K562 (cell line): Measurements from ENCODE around the gene OR5AC2. TPM values are rescaled to one million over a fixed set of nuclear protein-coding genes. Genes with fewer than 3 reads are reported as not detected.
A peak's percentile ranks its signal among the peaks of the same experiment; 100 is the strongest.

Source experiments
- ATAC-seq: fragments of 200-7000 bp; cut with Tn5 transposase; 3 replicates; pipeline ENCODE4 v1.9.1; 2020; ENCODE audit warnings: moderate library complexity
- BruUV-seq: library from RNA; stranded (reverse); fragments of 400-500 nt; replicated peaks from 2 replicates; lab custom pipeline; 2021; lab: Mats Ljungman, UMichigan
- CTCF ChIA-PET: fragments of 300-600 bp; formaldehyde crosslinking; extraction: SDS; loops from one replicate; lab custom pipeline; 2021; ENCODE audit warnings: low intra/inter-chr PET ratio; lab: Yijun Ruan, JAX
- POLR2A ChIA-PET: fragments of 300-600, 350-650 bp; sonication (Branson Sonifier 250); formaldehyde crosslinking; extraction: SDS; loops from one replicate; lab custom pipeline; 2021; ENCODE audit warnings: antibody characterized with exemption, inconsistent platforms; lab: Yijun Ruan, JAX
- DNase-seq, 4 experiments: peaks; one replicate each; pipeline versions ENCODE4 v3.0.0 to v3.0.0-alpha.2; 2011 to 2018; ENCODE audit warnings: low spot score in 3 of 4, mixed read lengths in 3 of 4; ENCODE audit errors: extremely low read depth in 1 of 4
- FAIRE-seq: peaks from 2 replicates; lab custom pipeline; 2011; peaks lifted over from hg19 to GRCh38; lab: Jason Lieb, UNC
- H2AFZ ChIP-seq: 2 replicates; pipeline ENCODE4 v1.6.0; 2011; ENCODE audit warnings: low read depth, low read length, control low read depth, inconsistent platforms
- H3K27ac ChIP-seq: fragments of 200-600 bp; 3 replicates; pipeline ENCODE4 v1.8.0; 2011; ENCODE audit warnings: low read depth, mild to moderate bottlenecking, control low read depth, inconsistent platforms, low read length, moderate library complexity, mixed read lengths; ENCODE audit errors: extremely low read depth
- H3K27me3 ChIP-seq, 2 experiments: fragments of 300-600 bp in 1 of 2; 2 replicates in 1 of 2; 3 replicates in 1 of 2; pipeline versions ENCODE4 v1.6.0 to v1.8.0; 2011; ENCODE audit warnings: inconsistent platforms in 2 of 2, low read length in 2 of 2, mild to moderate bottlenecking in 1 of 2, mixed read lengths in 1 of 2, moderate library complexity in 1 of 2; ENCODE audit not compliant: control insufficient read depth in 2 of 2, insufficient read depth in 2 of 2
- H3K36me3 ChIP-seq: fragments of 300-600 bp; 3 replicates; pipeline ENCODE4 v1.8.0; 2011; ENCODE audit warnings: mild to moderate bottlenecking, low read length, inconsistent platforms; ENCODE audit not compliant: control insufficient read depth, insufficient read depth
- H3K4me1 ChIP-seq, 2 experiments: fragments of 200-600 bp in 1 of 2; replicated peaks in 1 of 2; 2 replicates in 1 of 2; 3 replicates in 1 of 2; pipeline versions ENCODE4 v1.5.1 to v1.8.0; 2011; ENCODE audit warnings: inconsistent platforms in 2 of 2, low read length in 2 of 2, mild to moderate bottlenecking in 1 of 2, mixed read lengths in 1 of 2, moderate library complexity in 1 of 2; ENCODE audit not compliant: control insufficient read depth in 2 of 2, insufficient read depth in 2 of 2
- H3K4me2 ChIP-seq: 2 replicates; pipeline ENCODE4 v1.6.1; 2011; ENCODE audit warnings: low read length, control low read depth, inconsistent platforms, mixed read lengths; ENCODE audit not compliant: insufficient read depth
- H3K4me3 ChIP-seq: fragments of 200-600 bp; sonication (generic), shearing (Covaris generic); 2 replicates; pipeline ENCODE4 v1.5.1; 2016; ENCODE audit warnings: control low read depth, inconsistent platforms
- H3K79me2 ChIP-seq: fragments of 200-600 bp; 3 replicates; pipeline ENCODE4 v1.8.0; 2011; ENCODE audit warnings: low read length, inconsistent platforms; ENCODE audit not compliant: control insufficient read depth, insufficient read depth
- H3K9ac ChIP-seq, 2 experiments: 2 replicates each; pipeline versions ENCODE4 v1.6.0 to v1.6.1; 2011; ENCODE audit warnings: low read depth in 2 of 2, low read length in 2 of 2, control low read depth in 1 of 2, inconsistent platforms in 1 of 2, mild to moderate bottlenecking in 1 of 2, mixed read lengths in 1 of 2; ENCODE audit not compliant: insufficient read depth in 1 of 2
- H3K9me1 ChIP-seq: one replicate; pipeline ENCODE4 v1.6.0; 2011; ENCODE audit warnings: inconsistent platforms, mild to moderate bottlenecking, low read length, moderate library complexity; ENCODE audit not compliant: control insufficient read depth, insufficient read depth
- H3K9me3 ChIP-seq: replicated peaks from 2 replicates; pipeline ENCODE4 v1.5.1; 2011; ENCODE audit warnings: low read depth, low read length, inconsistent platforms; ENCODE audit not compliant: control insufficient read depth, insufficient read depth
- H4K20me1 ChIP-seq: replicated peaks from 2 replicates; pipeline ENCODE4 v1.6.1; 2011; ENCODE audit warnings: low read length, inconsistent platforms, mixed read lengths; ENCODE audit not compliant: control insufficient read depth, insufficient read depth
- DLX4 ChIP-seq: fragments of 250-450 bp; sonication (Bioruptor Pico); IDR thresholded peaks from 2 replicates; pipeline ENCODE4 v1.6.1; 2021; ENCODE audit warnings: mild to moderate bottlenecking
- NFIC ChIP-seq: fragments of 450-650 bp; IDR thresholded peaks from 2 replicates; pipeline ENCODE4 v1.6.1; 2017; ENCODE audit warnings: mild to moderate bottlenecking, inconsistent platforms
- NFIX ChIP-seq: fragments of 250-450 bp; sonication (Bioruptor Pico); IDR thresholded peaks from 2 replicates; pipeline ENCODE4 v1.4.0; 2020; ENCODE audit warnings: low read depth, mild to moderate bottlenecking, moderate library complexity
- POLR2A ChIP-seq: fragments of 450-650 bp; conservative IDR thresholded peaks from 2 replicates; pipeline ENCODE4 v1.6.1; 2016
- SMAD4 ChIP-seq: fragments of 250-450 bp; sonication (Bioruptor Pico); conservative IDR thresholded peaks from 2 replicates; pipeline ENCODE4 v1.8.0; 2021; ENCODE audit warnings: inconsistent platforms, mild to moderate bottlenecking, moderate library complexity
- SMARCA4 ChIP-seq: fragments of 450-650 bp; IDR thresholded peaks from 2 replicates; pipeline ENCODE4 v1.6.1; 2016
- SREBF1 ChIP-seq: fragments of 150-350 bp; IDR thresholded peaks from 2 replicates; pipeline ENCODE4 v1.6.1; 2014; ENCODE audit warnings: antibody characterized with exemption, low read depth, low read length, borderline replicate concordance
- ZBTB2 ChIP-seq: fragments of 450-650 bp; IDR thresholded peaks from 2 replicates; pipeline ENCODE4 v1.6.1; 2016; ENCODE audit warnings: antibody characterized with exemption
- ZKSCAN3 ChIP-seq: fragments of 250-450 bp; sonication (Bioruptor Pico); IDR thresholded peaks from 2 replicates; pipeline ENCODE4 v1.4.0; 2020
- ZNF217 ChIP-seq: sonication (generic); formaldehyde crosslinking; IDR thresholded peaks from 2 replicates; pipeline ENCODE4 v1.8.0; 2022; ENCODE audit warnings: mild to moderate bottlenecking, missing genetic modification reagents
- ZNF282 ChIP-seq: sonication (generic); formaldehyde crosslinking; IDR thresholded peaks from 2 replicates; pipeline ENCODE4 v1.8.1; 2023; ENCODE audit warnings: missing genetic modification reagents
- ZNF3 ChIP-seq: fragments of 250-450 bp; sonication (Bioruptor Pico); IDR thresholded peaks from 2 replicates; pipeline ENCODE4 v1.5.0; 2021; ENCODE audit warnings: mild to moderate bottlenecking, moderate library complexity
- ZNF354B ChIP-seq: fragments of 250-450 bp; sonication (Bioruptor Pico); IDR thresholded peaks from 2 replicates; pipeline ENCODE4 v1.4.0; 2020
- ZNF384 ChIP-seq: IDR thresholded peaks from 2 replicates; pipeline ENCODE4 v1.6.1; 2012; ENCODE audit warnings: low read depth, low read length, improper control_type of control experiment
- ZNF639 ChIP-seq, 2 experiments: fragments of 200-800 bp in 1 of 2; sonication (Bioruptor generic) in 1 of 2; sonication (generic) in 1 of 2; formaldehyde crosslinking in 1 of 2; IDR thresholded peaks in 1 of 2; conservative IDR thresholded peaks in 1 of 2; 2 replicates each; pipeline versions ENCODE4 v1.5.0 to v1.6.1; 2016 to 2020; ENCODE audit warnings: missing compliant biosample characterization in 1 of 2, missing genetic modification characterization in 1 of 2, missing genetic modification reagents in 1 of 2
- WGBS: fragments of 100-300 bp; shearing (Covaris generic); methylation state at CpG from one replicate; pipeline ENCODE4 v1.1.6; 2016; ENCODE audit warnings: low coverage, mixed read lengths; ENCODE audit not compliant: insufficient coverage; ENCODE audit errors: missing lambda C conversion rate; 5-methylcytosine and 5-hydroxymethylcytosine counted together
- in situ Hi-C: fragments of 300-500 bp; cut with MboI; formaldehyde crosslinking; loops from 4 replicates; pipeline ENCODE4 v1.15.0; 2018; ENCODE audit warnings: inconsistent platforms, mixed read lengths
- intact Hi-C: fragments of 100-400 bp; cut with micrococcal nuclease; formaldehyde crosslinking; loops from 2 replicates; pipeline ENCODE4 v1.14.2; 2022
- polyA plus RNA-seq, 8 experiments: library from polyadenylated mRNA; depleted of rRNA in 4 of 8; stranded (reverse) in 5 of 8; unstranded in 3 of 8; fragments of >200 nt; fragmentation: Nextera tagmentation in 2 of 8; fragmentation: Illumina TruSeq in 1 of 8; extraction: Ambion mirVana in 2 of 8; extraction: Trizol in 1 of 8; gene quantifications; 2 replicates each; pipeline versions ENCODE4 v1.2.1 to v1.2.3, GENCODE V29; 2011 to 2014; ENCODE audit warnings: inconsistent platforms in 1 of 8, missing spikeins in 1 of 8
- total RNA-seq, 7 experiments: library from RNA; depleted of rRNA in 6 of 7; stranded (reverse); fragments of >200 nt in 6 of 7; fragmentation: Illumina TruSeq in 2 of 7; extraction: Trizol in 2 of 7; gene quantifications; 2 replicates each; pipeline versions ENCODE4 v1.2.1 to v1.2.3, GENCODE V29; 2011 to 2021; ENCODE audit warnings: low replicate concordance in 1 of 7

OR5AC2 gene
- total and polyA plus RNA-seq, 9 of the 15 experiments (the other 6 are each of a cell fraction or from before 2014, with no cell fraction given), result not detected

GRCh38 chr3:98049271-98049670 lies 37.7 kb upstream of the OR5AC2 start (continued):
- TF ChIP-seq ZNF3 (CRISPR knock-in tag) (no peak), ZNF282 (CRISPR knock-in tag) (no peak)

GRCh38 chr3:98056035-98056434 lies 30.9 kb upstream of the OR5AC2 start:
- H2AFZ ChIP-seq, result no peak overlapping the region
- intact Hi-C loops (no loop called here), in situ Hi-C loops (no loop called here)
- POLR2A ChIA-PET, result no interaction called here
- H3K9me1 ChIP-seq, result no peaks in the 10 kb centered on the region
- ATAC-seq (no peak), DNase-seq (no peak), FAIRE-seq (no peak)
- H3K9ac ChIP-seq, result no peak overlapping the region
- peak; percentile 81 for TF ChIP-seq NFIX (CRISPR knock-in tag)
- no peak for TF ChIP-seq DLX4 (CRISPR knock-in tag)
- peak; percentile 87 for TF ChIP-seq NFIC
- no peaks in the 10 kb centered on the region for H3K79me2 ChIP-seq
- CTCF ChIA-PET, result no interaction called here
- H3K4me2 ChIP-seq, result no peak overlapping the region
- no peak overlapping the region for H3K4me3 ChIP-seq
- H4K20me1 ChIP-seq, result no peaks in the 10 kb centered on the region
- no peaks in the 10 kb centered on the region for H3K27me3 ChIP-seq
- no peaks in the 10 kb centered on the region for H3K9me3 ChIP-seq
- H3K36me3 ChIP-seq, result no peaks in the 10 kb centered on the region
- H3K27ac ChIP-seq, result no peak overlapping the region
- no TSS peak for BruUV-seq
- H3K4me1 ChIP-seq, result no peaks in the 10 kb centered on the region

- Histone ChIP-seq H3K4me2 (no peak overlapping the region), H3K79me2 (no peaks in the 10 kb centered on the region), H3K4me3 (no peak overlapping the region), H3K9me3 (no peaks in the 10 kb centered on the region), H3K27me3 (no peaks in the 10 kb centered on the region), H3K36me3 (no peaks in the 10 kb centered on the region), H3K9ac (no peak overlapping the region), H2AFZ (no peak overlapping the region), H3K27ac (no peak overlapping the region), H3K9me1 (no peaks in the 10 kb centered on the region), H3K4me1 (no peaks in the 10 kb centered on the region), H4K20me1 (no peaks in the 10 kb centered on the region)
- in situ Hi-C loops (no loop called here), intact Hi-C loops (no loop called here)
- no peak for FAIRE-seq
- ChIA-PET POLR2A (no interaction called here), CTCF (no interaction called here)
- no TSS peak for BruUV-seq
- DNase-seq, result no peak
- ATAC-seq, result no peak
- WGBS, result 0% methylated on average over 1 of the region's 1 CpG
- TF ChIP-seq SMAD4 (CRISPR knock-in tag) (no peak), ZNF354B (CRISPR knock-in tag) (no peak), ZBTB2 (no peak), SREBF1 (no peak), ZNF384 (no peak), ZNF217 (CRISPR knock-in tag) (no peak), POLR2A (no peak), SMARCA4 (no peak), ZKSCAN3 (no peak), ZNF639 (CRISPR knock-in tag; conservative IDR thresholded peaks at IDR 0.05 in 1 of 2, IDR thresholded peaks at IDR 0.05 in 1 of 2) (no peak)
Measured at GRCh38 chr3:98057631-98058030, 29.3 kb upstream of the OR5AC2 start.
